DMS79 (cell line): ENCODE measurements around the gene SUSD4.

Source experiments
- DNase-seq: peaks from one replicate; lab custom pipeline; 2025; lab: John Stamatoyannopoulos, UW

Gene SUSD4

GRCh38 chr1:223210788-223211120 is 153.2 kb downstream of the SUSD4 start:
- no peak for DNase-seq

DNA sequence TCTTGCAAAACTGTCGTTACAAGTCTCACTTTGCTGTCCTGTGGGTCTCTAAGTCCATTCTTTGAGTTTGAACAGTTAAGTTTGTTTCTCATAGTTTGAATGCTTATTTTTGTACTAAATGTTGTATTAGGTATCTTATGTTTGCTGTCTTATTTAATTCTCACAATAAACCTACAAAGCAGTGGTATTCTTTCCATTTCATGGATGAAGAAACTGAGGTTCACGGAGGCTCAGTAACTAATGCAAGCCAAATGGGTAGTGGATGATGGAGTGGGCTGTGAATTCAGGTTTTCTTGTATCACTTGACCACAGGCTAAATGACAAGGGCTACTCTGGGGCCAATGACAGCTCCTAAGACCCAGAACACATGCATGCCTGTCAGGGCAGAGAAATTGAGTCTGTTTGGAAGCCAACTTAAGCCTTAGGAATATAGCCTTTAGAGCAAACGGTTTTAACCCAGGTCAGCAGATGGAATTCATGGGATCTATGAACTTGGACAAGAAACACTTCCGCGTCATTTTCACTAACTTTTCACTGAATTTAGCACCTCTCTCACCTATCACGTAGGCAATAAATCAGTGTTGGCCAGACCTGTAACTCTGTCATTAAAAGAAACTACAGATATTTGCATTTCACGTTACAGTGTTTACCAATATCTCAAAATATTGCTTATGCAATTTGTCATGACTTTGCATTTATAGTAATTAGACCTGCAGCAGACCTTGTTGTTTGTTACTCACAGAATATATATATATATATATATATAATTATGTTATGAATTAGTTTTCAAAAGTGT is 153.8 kb downstream of the SUSD4 start:
- DNase-seq = no peak

DNA sequence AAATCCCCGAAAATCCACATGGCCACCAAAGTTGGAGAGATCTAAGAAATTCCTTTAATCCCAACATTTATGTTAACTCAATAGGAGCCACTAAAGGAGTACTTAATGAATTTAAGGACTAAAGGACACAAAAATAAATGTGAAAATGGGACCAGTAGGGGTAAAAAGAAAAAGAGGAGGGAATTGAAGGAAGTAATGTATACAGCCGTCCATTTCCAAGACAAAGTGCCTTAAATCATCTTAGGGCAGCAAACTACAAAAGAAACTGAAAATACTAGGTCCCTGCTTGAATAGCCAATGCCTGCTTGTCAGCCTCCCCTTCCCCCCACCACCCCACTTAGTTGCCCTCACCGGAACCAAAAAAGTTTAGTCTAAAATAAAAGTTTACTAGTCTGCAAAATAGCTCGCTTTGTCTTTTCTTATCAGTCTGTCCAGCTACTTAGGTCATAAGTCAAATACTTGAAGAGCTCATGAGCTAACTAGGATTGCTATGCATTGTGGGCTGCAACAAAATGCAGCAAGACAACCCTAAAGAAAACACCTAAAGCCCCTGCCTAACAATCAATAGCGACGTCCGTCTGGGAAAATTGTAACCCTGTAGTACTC is 154.6 kb downstream of the SUSD4 start:
- no peak for DNase-seq

DNA sequence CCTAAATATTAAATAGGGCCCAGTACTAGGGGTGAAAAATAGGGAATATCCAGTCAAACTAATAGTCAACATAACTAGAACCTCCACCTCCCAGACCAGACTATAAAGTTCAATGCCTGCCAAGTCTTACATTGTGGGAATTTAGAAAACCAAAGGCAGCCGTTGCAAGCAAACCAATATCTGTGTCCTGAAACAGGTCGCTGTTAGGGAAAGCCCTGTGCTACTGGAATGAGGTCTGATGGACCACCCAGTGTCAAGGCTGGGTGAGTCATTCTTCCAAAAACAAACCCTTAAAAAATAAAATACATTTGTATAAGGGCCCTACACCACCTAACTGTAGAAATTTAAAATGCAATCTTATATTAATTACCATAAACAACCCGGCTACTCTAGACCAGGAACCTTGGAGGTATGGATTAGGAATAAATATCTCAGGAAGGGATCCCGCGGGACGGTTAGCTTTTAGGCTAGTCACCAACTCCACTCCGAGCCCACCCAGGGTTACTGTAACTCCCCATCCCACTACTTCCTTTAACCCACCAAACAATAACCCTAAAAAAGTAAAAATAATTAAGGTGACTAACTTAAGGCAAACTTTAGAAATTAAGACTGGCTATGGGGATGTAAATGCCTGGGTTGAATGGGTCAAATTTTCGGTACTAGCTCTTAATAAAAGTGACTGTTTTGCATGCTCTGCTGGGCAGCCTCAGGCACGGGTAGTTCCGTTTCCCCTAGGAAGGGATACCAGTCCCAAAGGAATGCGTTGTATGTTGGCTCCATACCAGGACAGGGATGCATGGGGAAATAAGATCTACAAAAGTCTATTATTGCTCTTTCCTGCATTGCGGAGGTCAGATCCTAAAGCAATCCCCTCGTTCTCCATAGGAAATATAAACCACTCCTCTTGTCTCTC is 155.6 kb downstream of the SUSD4 start:
- DNase-seq = no peak

GRCh38 chr1:223207293-223208066 is 156.5 kb downstream of the SUSD4 start:
- no peak for DNase-seq

DNA sequence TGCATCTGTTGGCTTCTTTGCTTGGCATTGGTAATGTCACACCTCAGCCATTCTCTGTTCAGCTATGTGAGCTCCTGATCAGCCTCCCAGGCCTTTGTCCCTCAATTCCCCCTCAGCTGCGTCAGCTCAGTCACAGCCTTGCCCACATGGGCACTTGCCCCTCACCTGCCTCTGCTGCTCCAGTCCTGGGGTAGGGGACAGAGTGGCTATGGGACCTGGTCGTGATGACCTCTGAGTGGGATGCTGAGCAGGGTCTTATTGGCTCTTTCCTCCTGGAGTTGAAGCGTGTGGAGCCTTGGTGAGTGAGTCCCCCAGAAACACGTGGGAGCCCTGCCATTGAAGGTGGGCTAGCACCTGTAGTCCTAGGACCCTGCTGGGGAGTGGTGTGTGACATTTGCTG is 159.6 kb downstream of the SUSD4 start:
- no peak for DNase-seq

- DNase-seq = no peak
Measured at GRCh38 chr1:223203694-223204093, 160.3 kb downstream of the SUSD4 start.

- DNase-seq = no peak
Measured at GRCh38 chr1:223203034-223203408, 161.0 kb downstream of the SUSD4 start.

DNA sequence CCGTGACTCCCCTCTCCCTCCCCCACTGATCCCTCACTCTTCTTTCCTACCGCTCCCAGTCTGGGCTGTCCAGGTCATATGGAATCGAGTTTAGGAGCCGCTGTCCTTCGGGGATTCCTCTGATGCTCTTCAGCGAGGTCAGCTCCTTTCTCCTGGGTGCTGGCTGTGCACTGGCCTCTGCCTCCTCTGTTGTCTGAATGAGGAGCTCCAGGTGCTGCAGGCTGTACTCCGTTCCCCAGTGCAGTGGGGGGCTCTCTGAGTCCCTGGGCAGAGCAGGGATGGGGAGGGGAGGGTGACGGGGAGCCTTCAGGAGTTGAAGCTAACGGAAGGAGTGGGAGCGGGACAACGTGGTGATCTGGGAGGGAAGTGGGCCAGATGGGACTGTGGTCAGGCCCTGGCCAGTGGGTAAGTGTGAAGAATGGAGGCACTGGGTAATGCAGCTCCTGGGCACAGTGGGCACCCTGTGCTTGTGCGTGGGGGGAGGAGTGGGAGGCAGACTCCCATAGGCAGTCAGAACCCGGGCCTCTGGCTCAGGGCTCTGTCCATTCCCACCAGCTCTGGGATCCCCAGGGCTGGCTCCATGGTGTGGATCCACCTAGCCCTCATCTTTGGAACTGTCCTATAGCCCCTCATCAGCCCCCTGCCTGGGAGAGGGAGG is 161.5 kb downstream of the SUSD4 start:
- no peak for DNase-seq

- DNase-seq = peak; percentile 25
Measured at GRCh38 chr1:223201967-223202366, 162.0 kb downstream of the SUSD4 start.

DNA sequence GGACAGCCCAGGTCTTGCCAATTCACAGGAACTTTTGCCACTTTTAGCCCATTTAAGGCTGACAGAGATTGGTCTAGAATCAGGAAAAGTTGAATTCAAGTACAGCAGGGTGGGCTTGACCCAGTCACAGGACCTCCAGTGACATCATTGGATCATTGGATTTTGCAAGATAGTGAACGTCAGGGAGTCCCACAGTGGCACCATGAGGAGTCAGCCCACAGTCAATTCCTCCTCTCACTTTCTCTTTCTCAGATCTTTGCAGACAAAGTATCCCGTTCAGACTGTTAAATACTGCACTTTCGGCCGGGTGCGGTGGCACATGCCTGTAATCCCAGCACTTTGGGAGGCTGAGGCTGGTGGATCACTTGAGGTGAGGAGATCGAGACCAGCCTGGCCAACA is 163.1 kb downstream of the SUSD4 start:
- no peak for DNase-seq

- no peak for DNase-seq
Measured at GRCh38 chr1:223199094-223199647, 164.8 kb downstream of the SUSD4 start.

GRCh38 chr1:223198628-223198965 is 165.4 kb downstream of the SUSD4 start:
- DNase-seq = no peak

DNA sequence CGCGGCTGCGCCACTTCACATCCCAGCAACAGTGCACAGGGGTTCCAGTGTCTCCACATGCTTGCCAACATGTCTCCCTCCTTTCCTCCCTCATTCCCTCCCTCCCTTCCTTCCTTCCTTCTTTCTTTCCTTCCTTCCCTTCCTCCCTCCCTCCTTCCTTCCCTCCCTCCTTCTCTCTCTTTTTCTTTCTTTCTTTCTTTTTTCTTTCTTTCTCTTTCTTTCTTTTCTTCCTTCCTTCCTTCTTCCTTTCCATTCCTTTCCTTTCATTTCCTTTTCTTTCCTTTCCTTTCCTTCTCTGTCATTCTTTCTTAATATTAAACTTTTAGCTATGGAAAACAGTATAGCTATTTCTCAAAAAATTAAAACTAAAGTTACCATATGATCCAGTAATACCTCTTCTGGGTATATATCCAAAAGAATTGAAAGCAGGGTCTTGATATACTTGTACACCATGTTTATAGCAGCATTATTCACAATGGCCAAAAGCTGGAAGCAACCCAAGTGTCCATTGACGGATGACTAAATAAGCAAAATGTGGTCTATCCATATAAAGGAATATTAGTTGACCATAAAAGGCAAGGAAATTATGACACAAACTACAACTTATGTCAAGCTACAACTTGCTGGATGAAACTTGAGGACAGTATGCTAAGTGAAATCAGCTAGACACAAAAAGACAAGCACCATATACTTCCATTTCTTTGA is 165.9 kb downstream of the SUSD4 start:
- DNase-seq = no peak

DNA sequence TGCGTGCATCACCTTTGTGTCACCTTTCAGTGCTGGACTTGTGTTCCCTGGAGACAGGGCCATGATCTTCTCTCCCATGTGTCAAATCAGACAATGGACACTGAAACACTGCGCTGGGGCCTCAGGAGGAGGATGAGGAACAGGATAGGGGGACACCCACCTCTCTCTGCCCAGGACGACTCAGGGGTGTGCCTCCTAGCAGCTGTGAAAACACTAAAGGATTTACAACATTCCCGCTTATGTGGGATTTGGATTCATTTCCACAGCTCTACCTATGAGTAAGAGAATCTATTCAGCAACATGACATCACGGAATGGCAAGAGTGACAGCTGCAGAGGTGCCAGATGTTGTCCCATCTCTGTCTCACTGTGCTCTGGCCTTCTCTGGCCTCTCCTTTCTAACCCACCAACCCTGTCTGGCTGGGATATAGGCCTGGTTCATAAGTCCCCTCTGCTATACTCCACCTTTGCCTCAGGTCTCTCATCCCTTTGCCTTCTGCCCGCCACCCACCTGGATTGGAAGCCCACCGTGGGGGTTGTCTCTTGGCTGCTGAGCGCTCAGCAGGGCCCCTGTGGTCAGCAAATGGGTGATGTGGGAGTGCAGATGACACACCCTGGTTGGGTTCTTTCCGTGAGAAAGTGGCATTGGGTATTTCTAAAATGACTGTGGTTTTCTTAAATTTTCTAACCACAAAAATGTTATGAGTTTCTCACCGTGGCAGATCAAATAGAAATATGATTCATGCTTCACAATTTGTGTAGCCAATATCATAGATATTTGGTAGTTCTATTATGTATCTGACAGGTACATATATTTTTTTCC is 173.9 kb downstream of the SUSD4 start:
- DNase-seq = no peak

GRCh38 chr1:223189525-223189902 is 174.5 kb downstream of the SUSD4 start:
- DNase-seq = no peak

DNA sequence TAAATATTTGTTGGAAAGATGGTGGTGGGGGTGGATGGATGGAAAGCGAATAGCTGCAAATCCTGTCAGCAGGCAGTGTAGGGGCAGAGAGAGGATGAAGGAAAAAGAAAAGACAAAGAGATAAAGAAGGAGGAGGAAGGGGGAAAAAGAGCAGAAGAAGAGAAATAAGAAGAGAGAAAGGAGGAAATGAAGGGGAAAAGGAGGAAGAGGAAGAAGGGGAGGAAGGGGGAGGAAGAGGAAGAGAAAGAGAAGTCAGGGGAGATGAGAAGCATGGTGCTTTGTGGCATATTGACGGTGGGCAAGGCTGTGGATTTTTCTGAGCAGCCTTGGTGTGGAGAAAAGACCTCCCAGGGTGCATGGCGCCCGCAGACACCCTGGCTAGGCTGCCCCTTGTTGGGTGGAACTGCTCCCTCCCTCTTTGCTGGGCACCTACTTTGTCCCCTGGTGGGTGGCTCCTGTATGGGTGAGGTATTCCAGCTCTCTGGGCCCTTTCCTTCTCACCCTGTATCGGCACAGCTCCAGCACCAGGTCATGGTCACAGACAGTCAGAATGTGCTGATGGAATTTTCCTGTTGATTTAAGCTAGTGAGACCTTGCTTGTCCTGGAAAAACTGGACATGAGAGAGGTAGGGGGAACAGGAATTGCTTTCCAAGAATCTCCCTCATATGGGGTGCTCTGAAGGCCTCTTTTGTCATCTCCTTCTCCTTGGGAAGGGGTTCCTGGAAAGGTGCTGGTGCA is 175.2 kb downstream of the SUSD4 start:
- DNase-seq = no peak

GRCh38 chr1:223186800-223187199 is 177.2 kb downstream of the SUSD4 start:
- DNase-seq = no peak

DNA sequence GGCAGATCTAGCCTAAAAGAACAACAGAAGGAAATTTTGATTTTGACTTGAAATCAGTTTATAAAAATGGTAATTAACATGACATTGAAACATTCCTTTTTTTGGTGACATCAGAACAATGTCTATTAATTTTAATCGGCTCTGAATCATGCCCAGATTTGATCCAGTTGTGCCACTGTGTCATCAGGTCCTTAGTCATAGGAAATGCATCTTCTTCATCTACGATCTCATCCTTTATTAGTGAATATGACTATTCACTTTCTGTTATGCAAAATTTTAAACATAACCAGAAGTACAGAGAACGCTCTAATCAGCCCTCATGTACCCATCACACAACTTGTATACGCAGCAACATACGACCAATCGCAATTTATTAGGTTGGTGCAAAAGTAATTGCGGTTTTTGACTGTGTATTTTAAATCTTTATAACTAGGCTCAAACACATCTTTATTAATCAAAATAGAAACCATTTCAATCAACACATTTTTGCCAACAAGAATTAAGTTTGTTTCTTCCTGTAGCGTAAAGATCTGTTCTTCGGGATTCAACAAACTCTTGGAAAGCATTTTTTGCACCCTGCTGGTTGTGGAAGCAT is 180.6 kb downstream of the SUSD4 start:
- DNase-seq = no peak
